GM04503 (cell line): Measurements from ENCODE around the gene KIF1A.
A peak's percentile ranks its signal among the peaks of the same experiment; 100 is the strongest.
"Not testable (repeated sequence)": the region's sequence is repeated elsewhere in the genome, so short reads cannot be mapped to it uniquely, and the experiment has no call there.

Experiments
- DNase-seq: peaks from one replicate; pipeline ENCODE4 v3.0.0-alpha.2; 2012; ENCODE audit warnings: low read depth

Gene KIF1A

DNA sequence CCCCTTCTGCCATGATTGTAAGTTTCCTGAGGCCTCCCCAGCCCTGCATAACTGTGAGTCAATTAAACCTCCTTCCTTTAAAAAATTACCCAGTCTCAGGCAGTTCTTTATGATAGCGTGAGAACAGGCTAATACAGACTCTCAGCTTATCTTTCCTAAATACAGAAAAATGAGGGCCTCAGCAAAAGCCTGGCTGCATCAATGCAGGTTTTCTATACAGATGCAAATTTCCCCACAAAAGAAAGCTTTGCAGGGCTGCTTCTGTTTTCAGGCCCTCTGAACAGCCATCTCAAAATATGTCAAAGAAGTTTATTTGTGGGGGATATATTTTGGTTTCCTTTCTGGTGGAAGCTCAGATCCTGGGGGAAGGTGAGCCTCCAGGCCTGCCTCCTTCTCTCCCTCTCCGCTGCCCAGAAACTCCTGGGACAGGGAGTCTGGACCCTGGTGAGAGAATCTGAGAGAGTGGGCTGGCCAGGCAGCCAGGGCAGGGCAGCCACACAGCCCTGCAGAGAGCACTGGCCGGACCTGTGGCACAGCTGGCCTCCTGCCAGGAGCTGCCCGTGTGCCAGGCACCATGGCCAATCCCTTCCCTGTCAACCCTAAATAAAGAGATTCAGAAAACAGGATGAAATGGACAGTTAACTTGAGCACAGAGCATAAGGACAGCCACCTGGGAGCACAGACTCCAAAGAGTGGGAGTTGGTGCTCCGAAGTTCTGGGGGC is 27.0 kb upstream of the KIF1A start:
- DNase-seq: no peak

DNA sequence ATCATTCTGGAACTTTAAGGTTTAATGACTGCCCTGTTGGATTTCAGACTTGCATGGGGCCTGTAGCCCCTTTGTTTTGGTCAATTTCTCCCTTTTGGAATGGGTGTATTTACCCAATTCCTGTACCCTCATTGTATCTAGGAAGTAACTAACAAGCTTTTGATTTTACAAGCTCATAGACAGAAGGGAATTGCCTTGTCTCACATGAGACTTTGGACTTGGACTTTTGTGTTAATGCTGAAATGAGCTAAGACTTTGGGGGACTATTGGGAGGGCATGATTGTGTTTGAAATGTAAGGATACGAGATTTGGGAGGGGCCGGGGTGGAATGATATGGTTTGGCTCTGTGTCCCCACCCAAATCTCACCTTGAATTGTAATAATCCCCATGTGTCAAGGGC is 26.3 kb upstream of the KIF1A start:
- not testable (repeated sequence) for DNase-seq

DNA sequence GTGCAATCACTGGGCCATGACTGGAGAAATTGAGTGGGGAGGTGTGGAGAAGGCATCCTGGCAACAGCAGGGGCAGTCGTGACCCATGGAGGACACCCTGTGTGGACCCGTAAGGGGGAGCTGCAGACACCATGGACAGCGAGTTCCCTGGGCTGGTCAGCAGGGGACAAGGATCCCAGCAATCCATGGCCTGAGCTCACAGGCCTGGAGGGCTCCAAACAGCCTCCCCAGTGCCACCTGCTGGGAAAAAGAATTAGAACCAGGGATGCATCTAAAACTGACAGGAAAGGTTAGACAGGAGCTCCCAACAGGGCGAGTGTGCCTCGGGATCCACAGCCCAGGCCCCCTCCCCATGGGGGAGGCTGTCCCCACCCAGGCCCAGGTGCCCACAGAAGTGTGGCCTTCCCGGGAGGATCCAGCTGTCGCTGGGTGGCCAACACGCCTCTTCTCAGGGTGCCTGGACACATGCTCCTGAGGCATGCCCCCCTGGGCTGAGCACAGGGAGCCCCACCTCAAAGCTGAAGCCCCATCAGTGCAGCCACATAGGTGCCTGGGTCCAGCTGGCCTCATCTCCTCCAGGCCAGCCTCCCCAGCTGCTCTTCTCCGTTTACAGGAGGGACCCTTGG is 20.5 kb upstream of the KIF1A start:
- DNase-seq: peak; percentile 31

DNA sequence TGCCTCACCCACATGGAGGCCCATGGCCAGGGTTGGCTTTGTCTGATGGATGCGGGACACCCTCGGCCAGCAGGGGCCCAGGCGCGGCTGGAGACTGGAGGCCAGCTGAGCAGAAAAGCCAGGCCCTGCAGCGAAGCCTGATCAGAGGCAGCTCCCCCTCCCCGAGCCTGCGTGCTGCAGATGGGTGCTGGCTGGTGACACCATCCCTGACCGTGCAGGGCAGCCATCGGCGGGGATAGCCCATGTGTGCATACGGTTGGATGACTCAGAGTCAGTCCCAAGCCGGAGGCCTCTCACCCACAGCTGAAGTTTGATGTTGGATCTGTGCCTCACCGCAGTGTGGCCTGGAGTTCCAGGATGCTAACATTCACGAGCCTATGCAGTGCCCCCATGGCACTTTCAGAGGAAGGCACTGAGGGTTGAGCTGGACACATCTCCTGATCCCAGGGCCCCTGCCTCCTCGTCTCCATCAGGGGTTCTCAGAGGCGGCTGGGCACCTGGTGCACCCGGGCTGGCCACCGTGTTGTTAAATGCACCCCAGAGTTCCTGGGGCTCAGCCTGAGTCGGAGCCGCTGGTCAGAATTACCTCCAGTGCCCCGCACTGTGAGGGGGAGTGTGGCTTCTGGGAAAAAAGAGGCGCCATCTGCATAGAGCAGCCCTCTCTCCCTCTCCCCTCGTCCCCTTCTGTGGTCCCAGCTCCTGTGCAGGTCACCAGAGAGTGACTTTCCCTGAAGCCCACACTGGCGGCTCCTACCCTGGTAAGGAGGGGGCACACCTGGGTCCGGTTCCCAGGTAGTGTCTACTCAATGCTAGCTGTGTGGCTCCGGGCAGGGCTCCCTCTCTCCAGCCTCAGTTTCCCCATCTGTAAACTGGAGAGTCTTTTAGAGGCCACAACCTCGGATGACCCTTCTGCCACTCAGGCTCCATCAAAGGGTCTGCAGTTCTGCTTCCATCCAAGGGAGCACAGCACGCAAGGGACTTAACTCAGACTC is 19.4 kb upstream of the KIF1A start:
- no peak for DNase-seq

DNA sequence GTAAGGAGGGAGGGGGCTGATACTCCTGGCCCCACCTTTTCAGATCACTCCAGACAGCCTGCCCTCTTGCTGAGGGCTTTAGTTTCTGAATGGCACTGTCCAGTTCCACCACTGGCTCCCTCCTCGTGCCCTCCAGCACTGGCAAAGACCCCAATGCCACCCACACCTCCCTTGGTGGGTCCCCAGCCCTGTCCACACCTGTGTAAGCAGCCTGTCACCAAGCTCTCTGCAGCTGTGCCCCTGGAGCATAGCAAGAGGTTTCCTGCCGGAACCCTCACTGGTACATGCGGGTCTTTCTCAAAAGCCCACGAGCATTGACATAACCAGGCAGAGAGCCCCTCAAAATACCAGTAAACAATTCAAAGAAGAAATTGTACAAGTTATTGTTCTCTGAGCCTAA is 17.6 kb upstream of the KIF1A start:
- no peak for DNase-seq

DNA sequence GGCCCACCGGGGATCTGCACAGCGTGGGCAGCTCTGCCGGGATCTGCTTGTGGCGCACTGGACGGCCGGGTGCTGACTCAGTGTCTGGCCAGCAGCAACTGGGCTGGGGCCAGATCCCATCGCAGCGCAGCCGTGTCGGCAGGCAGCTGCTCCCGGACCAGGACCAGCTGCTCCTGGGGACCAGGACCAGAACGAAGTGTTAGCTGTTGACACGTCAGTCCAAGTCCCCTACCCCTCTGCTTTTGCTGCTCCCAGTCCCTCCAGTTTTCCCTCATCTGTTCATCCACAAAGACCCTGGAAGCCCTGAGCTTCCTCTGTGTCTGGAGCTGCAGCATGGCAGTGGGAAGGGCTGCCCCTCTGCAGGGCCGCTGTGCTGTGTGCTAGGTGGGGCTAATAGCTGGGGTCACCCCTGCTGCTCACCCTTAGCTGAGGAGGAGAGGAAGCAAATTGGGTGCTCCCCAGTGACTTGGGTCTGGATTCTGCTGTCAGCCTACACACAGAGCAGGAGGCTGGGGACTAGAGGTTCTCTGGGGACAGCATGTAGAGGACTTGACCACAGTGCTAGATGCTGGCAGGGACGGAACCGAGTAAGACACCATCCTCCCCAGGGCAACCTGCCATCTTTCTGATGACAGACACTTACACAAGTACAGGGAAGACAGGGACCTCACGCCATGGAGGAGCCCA is 16.9 kb upstream of the KIF1A start:
- peak; percentile 10 for DNase-seq

DNA sequence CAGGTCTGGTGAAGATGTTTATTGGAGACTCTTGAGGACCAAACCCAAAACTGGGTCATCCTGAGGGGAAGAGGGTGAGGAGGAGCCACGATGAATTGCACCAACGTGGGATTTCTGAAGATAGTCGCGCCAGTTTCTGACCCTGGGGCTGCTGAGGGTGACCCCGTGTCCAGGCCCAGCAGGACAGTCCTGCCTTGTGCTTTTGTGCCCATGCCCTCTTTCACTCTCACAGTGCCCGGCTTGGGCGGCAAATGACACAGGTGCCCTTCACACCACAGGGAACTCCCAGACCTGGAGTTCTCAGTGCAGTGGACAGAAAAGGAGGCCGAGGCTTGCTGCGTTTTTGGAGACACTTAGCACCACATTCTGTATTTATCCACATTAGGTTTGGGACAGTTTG is 15.5 kb upstream of the KIF1A start:
- no peak for DNase-seq

DNA sequence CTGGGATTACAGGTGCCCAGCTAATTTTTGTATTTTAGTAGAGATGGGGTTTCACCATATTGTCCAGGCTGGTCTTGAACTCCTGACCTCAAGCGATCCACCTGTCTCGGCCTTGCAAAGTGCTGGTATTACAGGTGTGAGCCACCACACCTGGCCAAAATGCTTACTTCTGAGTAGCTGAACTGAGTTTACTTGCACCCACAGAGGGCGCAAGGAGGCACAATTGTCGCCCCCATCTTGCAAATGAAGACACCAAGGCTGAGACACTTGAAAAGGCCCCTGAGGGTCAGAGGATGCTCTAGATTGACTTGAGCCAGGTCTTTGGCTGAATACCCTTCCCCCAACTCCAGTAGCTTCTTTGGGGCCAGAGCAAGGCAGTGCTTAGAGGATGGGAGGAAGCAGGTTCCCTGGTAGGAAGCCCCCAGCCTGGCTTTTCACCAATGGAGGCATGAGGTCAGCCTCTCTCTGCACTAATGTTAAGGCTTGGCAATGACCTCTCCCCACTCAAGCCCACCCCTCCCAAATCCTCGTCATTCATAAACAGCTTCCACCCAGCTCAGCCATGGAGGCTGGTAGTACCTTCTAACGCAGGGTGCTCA is 14.5 kb upstream of the KIF1A start:
- DNase-seq: no peak

DNA sequence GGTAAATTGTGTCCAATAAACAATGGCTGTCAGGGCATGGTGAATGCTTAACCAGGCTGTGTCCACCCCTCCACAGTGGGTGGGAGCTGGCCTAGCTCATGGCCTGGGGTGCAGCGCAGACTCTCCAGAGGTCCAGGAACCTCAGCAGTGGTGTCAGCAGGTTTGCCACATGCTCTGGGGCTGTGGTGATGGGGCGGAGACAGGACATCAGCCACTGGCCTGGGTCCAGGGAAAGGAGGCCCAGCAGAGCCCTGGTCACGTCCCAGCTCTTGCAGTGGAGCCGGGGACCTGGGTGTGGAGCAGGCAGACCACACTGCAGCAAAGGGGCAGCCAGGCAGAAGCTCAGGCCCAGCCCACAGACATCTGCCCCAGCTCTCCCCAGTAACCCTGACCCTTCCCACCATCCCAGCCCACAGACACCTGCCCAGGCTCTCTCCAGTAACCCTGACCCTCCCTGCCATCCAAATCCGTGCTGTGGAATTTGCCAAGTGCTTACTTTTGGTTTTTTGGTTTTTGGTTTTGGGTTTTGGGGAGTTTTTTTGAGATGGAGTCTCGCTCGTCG is 13.8 kb upstream of the KIF1A start:
- no peak for DNase-seq

DNA sequence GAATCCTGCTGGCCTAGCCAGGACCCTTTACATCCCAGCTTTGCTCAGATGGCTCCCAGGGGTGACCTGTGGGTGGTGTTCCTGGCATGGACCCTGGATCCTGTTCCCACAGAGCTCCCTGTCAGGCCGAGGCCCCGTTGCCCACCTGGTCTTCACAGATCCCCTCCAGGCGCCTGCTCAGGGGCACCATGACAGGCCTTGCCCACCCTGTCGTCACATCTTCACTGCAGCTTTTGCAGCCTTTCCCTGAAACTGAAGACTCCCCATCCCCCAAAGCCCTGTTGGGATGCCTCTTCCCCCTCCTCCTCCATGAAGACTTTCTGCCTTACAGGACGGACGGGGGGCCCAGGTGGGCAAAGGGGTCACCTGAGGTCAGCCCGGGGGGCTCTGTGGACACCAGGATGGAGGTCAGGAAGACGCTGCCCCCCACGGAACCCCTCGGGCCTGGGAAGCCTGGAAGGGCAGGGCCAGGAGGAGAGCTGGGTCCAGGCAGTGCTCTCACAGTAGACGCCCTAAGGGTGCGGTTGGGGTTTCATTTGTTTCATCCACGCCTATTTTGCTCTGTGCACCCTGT is 13.0 kb upstream of the KIF1A start:
- no peak for DNase-seq

DNA sequence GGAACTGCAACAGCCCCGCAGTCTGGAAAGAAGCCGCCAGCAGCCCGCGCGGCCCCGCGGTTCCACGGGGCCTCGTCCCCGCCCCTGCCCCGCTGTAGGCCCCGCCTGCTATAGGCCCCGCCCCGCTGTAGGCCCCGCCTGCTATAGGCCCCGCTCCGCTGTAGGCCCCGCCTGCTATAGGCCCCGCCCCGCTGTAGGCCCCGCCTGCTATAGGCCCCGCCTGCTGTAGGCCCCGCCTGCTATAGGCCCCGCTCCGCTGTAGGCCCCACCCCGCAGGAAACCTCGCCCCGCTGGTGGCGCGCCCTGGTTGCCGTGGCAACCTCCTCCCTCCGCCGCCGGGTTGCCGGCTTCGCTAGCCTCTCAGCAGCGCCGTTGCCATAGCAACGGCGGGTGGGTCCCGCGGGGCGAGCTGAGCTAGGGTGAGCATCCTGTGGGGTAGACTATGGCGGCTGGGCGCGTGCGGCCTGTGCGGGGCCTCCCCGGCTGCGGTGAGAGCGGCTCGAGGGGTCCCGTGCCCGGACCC is 12.2 kb upstream of the KIF1A start:
- no peak for DNase-seq

DNA sequence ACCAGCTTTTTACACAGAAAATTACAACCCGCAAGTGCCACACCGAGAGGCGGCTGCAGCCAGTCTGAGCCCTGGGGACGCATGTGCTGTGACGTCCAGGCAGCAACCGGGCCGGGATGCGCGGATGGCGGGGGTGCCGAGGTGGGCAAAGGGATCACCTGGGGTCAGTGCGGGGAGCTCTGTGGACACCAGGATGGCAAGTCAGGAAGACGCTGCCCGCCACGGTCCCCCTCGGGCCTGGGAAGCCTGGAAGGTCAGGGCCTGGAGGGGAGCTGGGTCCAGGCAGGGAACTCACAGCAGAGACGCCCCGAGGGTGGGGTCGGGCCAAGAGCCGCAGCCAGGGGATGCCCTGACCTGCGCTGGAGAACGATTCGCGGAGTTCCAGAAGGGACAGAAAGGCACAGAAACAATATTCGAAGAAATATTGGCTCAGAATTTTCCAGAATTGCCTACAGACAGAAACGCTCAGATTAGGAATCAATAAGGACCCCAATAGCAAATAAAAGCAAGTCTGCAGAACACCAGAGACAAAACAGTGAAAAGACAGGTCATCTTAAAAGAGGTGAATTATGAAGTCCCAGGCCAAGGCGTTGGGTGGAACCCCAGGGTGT is 11.7 kb upstream of the KIF1A start:
- no peak for DNase-seq

DNA sequence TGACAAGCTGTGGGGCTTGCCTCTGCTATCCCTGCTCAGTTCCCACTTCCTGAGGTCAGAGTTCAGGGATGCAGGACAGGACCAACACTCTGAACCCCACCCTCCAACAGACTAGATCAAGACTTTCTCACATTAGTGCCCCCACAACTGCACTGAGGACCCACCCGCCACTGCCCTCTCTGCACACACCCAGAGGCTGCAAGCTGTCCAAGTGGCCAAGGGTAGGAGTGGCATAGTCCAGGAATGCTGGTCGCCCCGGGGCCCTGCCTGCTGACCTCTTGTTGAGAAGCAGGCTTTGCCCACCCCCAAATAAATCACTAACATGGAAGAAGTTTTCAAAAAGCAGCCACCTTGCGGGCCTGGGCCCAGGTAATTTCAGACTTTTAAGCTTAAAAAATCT is 5.5 kb upstream of the KIF1A start:
- no peak for DNase-seq

DNA sequence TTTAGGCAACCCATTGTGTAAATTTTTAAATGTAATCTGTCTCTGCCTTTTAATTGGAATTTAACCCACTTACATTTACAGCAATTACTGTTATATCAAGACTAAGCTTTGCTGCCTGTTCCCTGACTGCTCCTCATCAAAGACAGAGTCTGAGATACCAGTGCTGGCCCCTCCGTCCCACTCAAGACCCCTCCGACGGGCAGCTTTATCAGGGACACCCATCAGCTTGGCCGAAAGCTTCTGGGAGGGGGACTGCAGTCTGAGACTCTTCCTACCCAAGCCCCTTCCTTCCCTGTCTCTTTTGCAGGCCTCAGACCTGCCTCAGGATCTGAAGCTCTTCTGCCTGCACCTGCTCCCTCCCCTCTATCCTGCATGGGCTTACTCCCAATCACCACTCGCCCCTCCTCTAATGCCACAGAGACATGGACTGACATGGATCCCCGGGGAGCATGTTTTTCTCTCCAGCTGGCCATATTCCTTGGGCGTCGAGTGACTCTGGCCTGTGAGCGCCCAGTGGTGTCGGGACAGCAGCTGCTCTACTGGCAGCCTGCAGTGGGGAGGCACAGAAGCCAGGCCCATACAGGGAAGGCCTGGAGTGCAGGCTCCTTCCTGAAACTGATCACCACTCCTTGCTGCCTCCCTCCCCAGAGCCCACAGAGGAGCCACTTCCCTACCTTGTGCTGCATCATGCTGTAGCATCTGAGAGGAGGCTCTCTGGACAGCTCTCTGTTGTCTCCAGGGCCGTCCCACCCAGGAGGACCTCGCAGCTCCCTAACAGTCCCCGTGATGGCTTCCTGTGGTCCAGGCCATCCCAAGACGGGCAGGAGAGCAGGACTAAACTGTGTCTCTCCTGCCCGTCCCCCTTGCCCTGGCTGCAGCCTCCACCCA is 3.7 kb upstream of the KIF1A start:
- no peak for DNase-seq

DNA sequence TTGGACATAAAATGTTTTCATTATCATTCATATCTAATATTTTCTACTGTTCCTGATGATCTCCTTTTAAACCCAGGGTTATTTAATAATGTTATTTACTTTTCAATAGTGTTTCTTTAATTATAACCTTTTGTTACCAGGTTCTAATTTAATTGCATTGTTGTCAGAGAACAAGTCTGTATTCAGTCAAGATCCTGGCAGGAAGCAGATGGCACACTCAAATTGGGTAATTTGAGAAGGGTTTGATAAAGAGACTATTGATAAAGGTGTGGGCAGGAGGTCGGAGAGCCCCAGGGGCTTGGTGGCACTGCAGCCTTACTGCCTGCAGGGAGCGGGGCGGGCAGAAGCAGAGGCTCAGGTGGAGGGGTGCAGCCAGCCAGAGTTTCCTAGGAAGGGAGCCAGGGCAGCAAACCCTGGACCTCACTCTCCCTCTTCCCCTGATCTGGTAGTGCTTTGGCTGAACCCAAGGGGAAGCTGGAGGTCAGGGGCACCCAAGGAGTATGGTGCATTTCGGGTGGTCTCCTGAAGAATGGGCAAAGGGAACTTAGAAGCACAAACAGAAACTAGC is 2.3 kb upstream of the KIF1A start:
- no peak for DNase-seq

DNA sequence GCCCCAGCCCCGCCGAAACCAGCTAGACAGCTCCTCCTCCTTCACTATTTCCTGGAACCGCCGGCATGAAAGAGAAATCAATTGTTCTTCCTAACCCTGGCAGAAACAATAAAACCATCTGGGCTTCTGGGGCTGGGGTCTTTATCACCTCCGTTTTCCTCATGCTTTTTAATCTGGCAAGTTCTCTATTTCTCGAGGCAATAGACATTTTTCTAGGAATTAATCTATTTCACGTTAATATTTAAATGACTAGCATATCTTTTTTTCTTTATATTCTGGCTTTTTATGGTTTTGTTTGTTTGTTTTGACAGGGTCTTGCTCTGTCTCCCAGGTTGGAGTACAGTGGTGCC is 1.4 kb upstream of the KIF1A start:
- no peak for DNase-seq

DNA sequence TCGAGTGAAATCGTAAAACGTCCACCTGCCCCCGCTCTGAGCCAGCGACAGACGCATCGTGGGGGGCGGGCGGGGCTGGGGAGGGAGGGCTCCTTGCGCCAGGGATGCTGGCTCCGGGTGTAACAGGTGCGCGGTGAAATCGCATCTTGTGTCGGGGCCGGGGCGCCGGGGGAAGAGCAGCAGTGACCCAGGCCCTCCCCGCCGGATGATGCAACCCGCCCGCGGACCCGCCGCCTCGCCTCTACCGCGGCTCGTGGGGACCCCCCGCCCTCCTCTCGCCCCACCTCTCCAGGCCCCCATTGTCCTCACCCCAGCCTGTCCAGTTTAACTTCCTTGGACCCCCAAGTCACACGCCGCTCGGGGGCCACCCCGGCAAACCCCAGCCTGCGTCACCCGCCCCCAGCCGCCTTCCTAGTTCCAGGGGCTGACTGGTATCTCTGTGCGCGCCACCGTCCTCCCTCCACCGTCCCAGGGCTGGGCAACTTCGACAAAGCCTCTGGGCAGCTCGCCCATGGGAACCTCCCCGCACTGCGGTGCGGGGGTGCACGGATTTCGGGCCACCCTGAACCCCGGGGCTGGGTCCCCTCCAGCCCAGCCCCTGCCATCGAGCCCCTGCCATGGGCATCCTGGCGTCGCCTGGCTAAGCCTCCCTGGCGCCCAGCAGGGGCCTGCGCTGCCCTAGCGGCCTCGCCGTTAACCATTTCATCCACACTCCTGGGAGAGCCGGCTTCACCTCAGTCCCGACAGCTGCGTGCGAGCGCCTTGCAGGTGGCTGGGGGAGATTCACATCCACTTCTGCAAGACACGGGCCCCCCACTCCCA is 799 bp upstream of the KIF1A start:
- DNase-seq: no peak

DNA sequence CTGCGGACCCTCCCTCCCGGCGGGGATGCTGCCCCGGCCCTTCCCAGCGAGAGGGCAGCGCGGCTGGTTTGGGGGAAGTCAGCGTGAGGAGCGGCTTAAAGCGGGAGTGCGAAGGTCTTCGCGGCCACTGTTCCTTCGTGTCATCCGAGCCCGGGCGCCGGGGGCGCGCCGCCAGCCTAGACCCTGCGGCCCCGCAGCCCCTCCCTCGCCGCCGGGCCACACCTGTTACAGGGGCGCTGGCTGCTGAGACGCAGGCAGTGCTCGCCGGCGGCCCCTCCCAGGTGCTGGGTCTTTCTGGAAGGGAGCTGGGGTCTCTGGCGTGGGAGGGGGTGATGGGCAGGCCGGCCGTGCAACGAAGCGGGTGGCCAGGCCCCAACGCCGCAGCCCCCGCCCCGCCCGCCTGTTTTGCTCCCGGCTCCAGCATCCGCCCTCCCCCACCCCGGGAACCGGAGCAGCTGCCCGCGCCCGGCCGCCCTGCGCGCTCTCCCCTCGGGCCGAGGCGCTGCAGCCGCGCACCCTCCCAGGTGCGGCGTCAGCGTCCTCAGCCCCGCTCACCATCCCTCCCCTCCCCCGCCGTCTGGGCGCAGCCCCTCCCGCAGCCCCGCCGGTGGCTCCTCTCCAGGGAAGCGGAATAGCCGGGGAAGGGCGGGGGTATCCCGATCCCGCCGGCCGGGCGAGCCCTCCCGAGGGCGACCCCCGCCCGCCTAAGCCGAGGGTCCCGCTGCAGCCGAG is 727 bp downstream of the KIF1A start:
- DNase-seq: no peak
